B cell (primary cell): ENCODE results near the gene GPR158. TPM values are rescaled to one million over a fixed set of nuclear protein-coding genes. Genes with fewer than 3 reads are reported as not detected.

Experiments
- ATAC-seq: fragments of 200-7000 bp; cut with Tn5 transposase; one replicate; pipeline ENCODE4 v1.10.0; 2021; ENCODE audit warnings: low read depth, mild to moderate bottlenecking, moderate number of reproducible peaks, moderate library complexity
- CTCF ChIA-PET: fragments of 350-600 bp; sonication (Branson Sonifier 250); formaldehyde crosslinking; loops from one replicate; lab custom pipeline; 2021; ENCODE audit warnings: antibody characterized with exemption, inconsistent platforms; lab: Charles Lee
- POLR2A ChIA-PET: fragments of 350-600 bp; sonication (Branson Sonifier 250); formaldehyde crosslinking; loops from one replicate; lab custom pipeline; 2021; ENCODE audit warnings: antibody characterized with exemption; lab: Charles Lee
- DNase-seq: peaks from one replicate; pipeline ENCODE4 v3.0.0; 2013
- H2AFZ ChIP-seq: 2 replicates; pipeline ENCODE4 v1.6.1; 2012; ENCODE audit warnings: mild to moderate bottlenecking, low read depth, low read length; ENCODE audit not compliant: insufficient read depth, poor library complexity, severe bottlenecking
- H3K27ac ChIP-seq, 2 donors: 1 replicate in 1 of 2; 2 replicates in 1 of 2; pipeline ENCODE4 v1.5.1; 2012 to 2013; ENCODE audit warnings: low read length in 2 of 2, mild to moderate bottlenecking in 2 of 2, moderate library complexity in 1 of 2
- H3K27me3 ChIP-seq, 4 experiments: fragments of 200-600 bp in 1 of 4; sonication (generic) in 1 of 4; replicated peaks in 1 of 4; 1 replicate in 2 of 4; 2 replicates in 2 of 4; pipeline versions ENCODE4 v1.6.1 to v1.7.0; 2013 to 2016; ENCODE audit warnings: low read length in 3 of 4, mild to moderate bottlenecking in 2 of 4, mixed read lengths in 1 of 4, moderate library complexity in 1 of 4; ENCODE audit not compliant: insufficient read depth in 4 of 4, control insufficient read depth in 3 of 4; ENCODE audit errors: control extremely low read depth in 1 of 4
- H3K36me3 ChIP-seq, 2 experiments: replicated peaks in 1 of 2; 1 replicate in 1 of 2; 2 replicates in 1 of 2; pipeline versions ENCODE4 v1.6.1 to v1.7.1; 2013; ENCODE audit warnings: low read length in 1 of 2; ENCODE audit not compliant: insufficient read depth in 2 of 2, control insufficient read depth in 1 of 2; ENCODE audit errors: control extremely low read depth in 1 of 2, extremely low read depth in 1 of 2
- H3K4me1 ChIP-seq, 2 donors: fragments of 200-600 bp in 1 of 2; sonication (generic) in 1 of 2; 1 replicate in 1 of 2; 2 replicates in 1 of 2; pipeline versions ENCODE4 v1.5.1 to v1.6.1; 2013 to 2017; ENCODE audit warnings: low read length in 2 of 2; ENCODE audit not compliant: control insufficient read depth in 2 of 2, insufficient read depth in 2 of 2
- H3K4me2 ChIP-seq: replicated peaks from 2 replicates; pipeline ENCODE3; 2012; ENCODE audit warnings: mild to moderate bottlenecking, low read depth, low read length; ENCODE audit not compliant: poor library complexity, severe bottlenecking
- H3K4me3 ChIP-seq, 5 experiments: fragments of 200-600 bp in 1 of 5; sonication (generic) in 1 of 5; 1 replicate in 3 of 5; 2 replicates in 2 of 5; pipeline versions ENCODE4 v1.5.1 to v1.7.0; 2011 to 2016; ENCODE audit warnings: low read length in 4 of 5, mild to moderate bottlenecking in 4 of 5, low read depth in 2 of 5, control low read depth in 1 of 5, moderate library complexity in 1 of 5; ENCODE audit not compliant: insufficient read depth in 1 of 5; ENCODE audit errors: control extremely low read depth in 1 of 5, extremely low read depth in 1 of 5
- H3K79me2 ChIP-seq: fragments of 200-600 bp; sonication (generic); one replicate; pipeline ENCODE4 v1.6.0; 2016; ENCODE audit warnings: low read length; ENCODE audit not compliant: control insufficient read depth, insufficient read depth
- H3K9ac ChIP-seq: fragments of 200-600 bp; sonication (generic); 2 replicates; pipeline ENCODE4 v1.6.1; 2017; ENCODE audit warnings: mild to moderate bottlenecking, low read length, moderate library complexity
- H3K9me3 ChIP-seq, 3 donors: one replicate each; pipeline versions ENCODE4 v1.6.1 to v1.7.1; 2013; ENCODE audit warnings: low read length in 2 of 3; ENCODE audit not compliant: control insufficient read depth in 2 of 3, insufficient read depth in 1 of 3; ENCODE audit errors: control extremely low read depth in 1 of 3
- H4K20me1 ChIP-seq: 2 replicates; pipeline ENCODE4 v1.6.0; 2012; ENCODE audit warnings: mild to moderate bottlenecking, low read length; ENCODE audit not compliant: insufficient read depth, control insufficient read depth, poor library complexity, severe bottlenecking
- H3K27ac Mint-ChIP-seq: one replicate; pipeline ENCODE4 v1.8.0; 2021; ENCODE audit warnings: mixed read lengths
- H3K27me3 Mint-ChIP-seq: one replicate; pipeline ENCODE4 v1.8.0; 2021; ENCODE audit warnings: mixed read lengths
- H3K4me1 Mint-ChIP-seq: one replicate; pipeline ENCODE4 v1.8.0; 2021; ENCODE audit warnings: mixed read lengths
- H3K4me3 Mint-ChIP-seq: one replicate; pipeline ENCODE4 v1.8.0; 2021; ENCODE audit warnings: mixed read lengths
- H3K9me3 Mint-ChIP-seq: one replicate; pipeline ENCODE4 v1.8.0; 2022; ENCODE audit warnings: mixed read lengths; ENCODE audit not compliant: insufficient read depth
- EZH2 ChIP-seq: IDR thresholded peaks from 2 replicates; pipeline ENCODE4 v1.6.1; 2012; ENCODE audit warnings: borderline replicate concordance, low read depth, mild to moderate bottlenecking, moderate library complexity, low read length; ENCODE audit not compliant: insufficient read depth, poor library complexity, severe bottlenecking
- WGBS: methylation state at CpG from one replicate; pipeline ENCODE4 v1.1.5; 2013; ENCODE audit warnings: missing lambda C conversion rate; ENCODE audit not compliant: insufficient coverage; 5-methylcytosine and 5-hydroxymethylcytosine counted together
- intact Hi-C: fragments of 100-400 bp; cut with micrococcal nuclease; formaldehyde crosslinking; loops from one replicate; pipeline ENCODE4 v1.10.0; 2022
- polyA plus RNA-seq: library from polyadenylated mRNA; depleted of rRNA; stranded (reverse); fragments of >200 nt; gene quantifications from 2 replicates; pipeline ENCODE4 v1.2.3, GENCODE V29; 2012
- total RNA-seq, 2 donors: library from RNA; stranded (reverse); fragments of 120-200 nt in 1 of 2; gene quantifications; 1 replicate in 1 of 2; 2 replicates in 1 of 2; pipeline versions ENCODE4 v1.2.3 to v1.2.4, GENCODE V29; 2013 to 2022
- TF ChIP-seq, protein P1 (sequence below): fragments of 200-600 bp; IDR thresholded peaks from one replicate; pipeline ENCODE4 v1.8.0; 2022; ENCODE audit warnings: antibody characterized with exemption, mild to moderate bottlenecking

Gene GPR158
- total and polyA plus RNA-seq, 2 donors (not counting 1 experiment from before 2014, with no cell fraction given): not detected

DNA sequence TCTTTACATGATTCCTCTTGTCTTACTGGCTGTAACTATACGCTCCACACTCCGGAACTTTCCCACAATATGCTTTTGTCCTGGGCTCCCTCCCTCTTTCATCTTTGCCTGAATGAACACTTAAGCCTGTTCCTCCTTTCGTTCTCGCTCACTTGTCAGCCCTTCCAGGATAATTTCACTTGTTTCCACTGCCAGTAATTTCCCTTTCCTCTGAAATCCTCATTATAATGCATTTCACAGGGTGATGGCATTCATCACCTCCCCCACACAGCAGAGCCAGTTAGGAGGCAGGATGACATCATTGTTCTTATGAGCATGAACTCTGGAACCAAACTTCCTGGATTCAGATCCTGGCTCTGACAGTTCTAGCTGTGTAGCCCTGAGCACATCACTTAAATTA, 372.6 kb downstream of the GPR158 start:
- no peak for DNase-seq
- Mint-ChIP-seq H3K27ac (no peak overlapping the region), H3K4me1 (no peaks in the 10 kb centered on the region), H3K9me3 (no peaks in the 10 kb centered on the region), H3K4me3 (no peak overlapping the region), H3K27me3 (peaks cover 2% of the 10 kb centered on the region)
- Histone ChIP-seq H3K4me1 (no peaks in the 10 kb centered on the region), H3K9me3 (no peaks in the 10 kb centered on the region), H3K27ac (no peak overlapping the region), H3K4me3 (no peak overlapping the region), H2AFZ (no peak overlapping the region), H3K9ac (no peak overlapping the region), H3K36me3 (no peaks in the 10 kb centered on the region), H3K27me3 (peaks cover 0 to 3% (median 0%) of the 10 kb centered on the region in 4 experiments), H3K79me2 (no peaks in the 10 kb centered on the region), H4K20me1 (no peaks in the 10 kb centered on the region), H3K4me2 (no peak overlapping the region)
- ATAC-seq: no peak
- ChIA-PET POLR2A (no interaction called here), CTCF (no interaction called here)
- WGBS: 63% methylated on average over 4 of the region's 4 CpGs
- no peak for TF ChIP-seq EZH2
- TF ChIP-seq, protein P1, sequence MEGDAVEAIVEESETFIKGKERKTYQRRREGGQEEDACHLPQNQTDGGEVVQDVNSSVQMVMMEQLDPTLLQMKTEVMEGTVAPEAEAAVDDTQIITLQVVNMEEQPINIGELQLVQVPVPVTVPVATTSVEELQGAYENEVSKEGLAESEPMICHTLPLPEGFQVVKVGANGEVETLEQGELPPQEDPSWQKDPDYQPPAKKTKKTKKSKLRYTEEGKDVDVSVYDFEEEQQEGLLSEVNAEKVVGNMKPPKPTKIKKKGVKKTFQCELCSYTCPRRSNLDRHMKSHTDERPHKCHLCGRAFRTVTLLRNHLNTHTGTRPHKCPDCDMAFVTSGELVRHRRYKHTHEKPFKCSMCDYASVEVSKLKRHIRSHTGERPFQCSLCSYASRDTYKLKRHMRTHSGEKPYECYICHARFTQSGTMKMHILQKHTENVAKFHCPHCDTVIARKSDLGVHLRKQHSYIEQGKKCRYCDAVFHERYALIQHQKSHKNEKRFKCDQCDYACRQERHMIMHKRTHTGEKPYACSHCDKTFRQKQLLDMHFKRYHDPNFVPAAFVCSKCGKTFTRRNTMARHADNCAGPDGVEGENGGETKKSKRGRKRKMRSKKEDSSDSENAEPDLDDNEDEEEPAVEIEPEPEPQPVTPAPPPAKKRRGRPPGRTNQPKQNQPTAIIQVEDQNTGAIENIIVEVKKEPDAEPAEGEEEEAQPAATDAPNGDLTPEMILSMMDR: no peak
- intact Hi-C loops: no loop called here

DNA sequence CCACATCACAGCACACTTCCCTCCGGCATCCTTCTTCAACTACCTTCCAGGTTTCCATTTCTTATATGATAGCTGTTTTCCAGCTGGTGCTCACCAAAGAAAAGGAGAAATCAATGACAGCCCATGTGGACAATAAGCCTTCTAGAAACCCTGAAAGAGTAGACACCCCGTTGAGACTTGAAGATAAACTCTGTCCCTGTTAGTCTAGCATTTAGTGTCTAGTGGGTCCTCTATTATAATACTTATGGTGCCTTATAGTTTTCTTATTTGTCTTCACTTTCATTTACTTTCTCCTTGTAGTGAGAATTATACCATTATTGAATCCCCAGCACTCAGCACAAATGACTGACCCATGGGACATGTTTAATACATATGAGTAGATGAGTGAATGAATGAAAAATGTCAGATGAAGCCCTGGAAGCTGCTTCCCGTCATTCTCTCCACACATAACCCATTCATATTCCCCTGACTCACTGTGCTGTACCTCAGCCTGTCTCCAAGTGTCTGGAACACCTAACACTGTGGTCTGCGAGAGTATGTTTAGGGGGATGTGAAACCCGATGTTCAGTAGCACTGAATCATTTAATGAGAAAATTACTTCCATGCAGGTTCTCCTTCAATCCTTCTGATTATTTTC, 377.6 kb downstream of the GPR158 start:
- no peak for TF ChIP-seq EZH2
- TF ChIP-seq, protein P1: no peak
- Mint-ChIP-seq H3K4me1 (no peaks in the 10 kb centered on the region), H3K4me3 (no peak overlapping the region), H3K27me3 (no peaks in the 10 kb centered on the region), H3K9me3 (no peaks in the 10 kb centered on the region), H3K27ac (no peak overlapping the region)
- no peak for ATAC-seq
- Histone ChIP-seq H3K27ac (no peak overlapping the region), H3K27me3 (peaks cover 0 to 3% (median 0%) of the 10 kb centered on the region in 4 experiments), H2AFZ (no peak overlapping the region), H3K4me3 (no peak overlapping the region), H4K20me1 (no peaks in the 10 kb centered on the region), H3K79me2 (no peaks in the 10 kb centered on the region), H3K4me1 (no peaks in the 10 kb centered on the region), H3K36me3 (no peaks in the 10 kb centered on the region), H3K9me3 (no peaks in the 10 kb centered on the region), H3K9ac (no peak overlapping the region), H3K4me2 (no peak overlapping the region)
- no peak for DNase-seq
- ChIA-PET POLR2A (no interaction called here), CTCF (no interaction called here)
- intact Hi-C loops: no loop called here
- WGBS: 100% methylated on average over 1 of the region's 5 CpGs
